ENCODE results near the gene ITPK1. TPM values are rescaled to one million over a fixed set of nuclear protein-coding genes. Genes with fewer than 3 reads are reported as not detected.

ITPK1 gene
- total RNA-seq, 1 donor: 35.9 TPM

DNA sequence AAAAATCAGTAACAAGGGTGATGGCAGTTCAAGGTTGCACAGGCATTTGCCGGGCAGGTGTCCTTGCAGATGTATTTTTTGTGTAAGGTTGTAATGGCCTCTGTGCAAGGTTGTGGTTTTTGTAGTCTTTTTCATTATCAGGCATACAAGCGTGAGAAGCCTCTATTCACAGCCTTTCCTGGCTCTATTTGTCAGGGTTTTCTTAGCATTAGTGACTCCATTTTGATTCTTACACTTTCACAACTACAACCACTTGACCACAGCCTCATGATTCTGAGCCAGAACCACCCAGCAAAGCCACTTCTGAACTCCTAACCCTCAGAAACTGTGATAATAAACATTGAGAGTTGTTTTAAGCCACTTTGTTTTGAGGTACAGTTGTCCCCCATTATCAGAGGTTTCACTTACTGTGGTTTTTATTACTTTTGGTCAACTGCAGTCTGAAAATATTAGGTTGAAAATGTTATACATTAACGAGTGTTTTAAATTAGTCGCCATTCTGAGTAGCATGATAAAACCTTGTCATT lies 220.3 kb downstream of the ITPK1 start:
- no peak overlapping the region for H3K4me3 ChIP-seq (ENCODE audit: low read length)
- peaks cover 8% of the 10 kb centered on the region for H3K9me3 ChIP-seq (ENCODE audit: low read depth, low read length)

DNA sequence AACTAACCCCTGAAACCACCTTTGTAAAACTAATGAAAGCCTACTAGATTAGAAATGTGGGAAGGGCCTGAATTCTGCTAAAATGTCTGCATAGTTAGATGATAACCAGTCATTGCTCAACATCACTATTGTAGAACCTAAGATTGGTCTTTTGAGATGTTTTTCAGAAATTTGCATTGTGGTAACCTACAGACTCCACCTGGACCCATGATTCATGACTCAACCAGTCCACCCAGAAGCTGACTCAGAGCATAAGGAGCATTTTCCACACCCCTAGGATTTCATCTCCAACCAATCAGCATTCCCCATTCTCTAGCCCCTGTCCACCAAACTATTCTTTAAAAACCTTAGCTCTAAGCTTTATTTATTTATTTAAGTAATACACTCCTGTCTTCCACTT lies 223.1 kb downstream of the ITPK1 start:
- Histone ChIP-seq H3K4me1 (ENCODE audit: insufficient read depth, low read length) (no peaks in the 10 kb centered on the region), H3K27me3 (ENCODE audit: insufficient read depth, low read length) (no peaks in the 10 kb centered on the region), H3K4me3 (ENCODE audit: low read length) (no peak overlapping the region), H3K9me3 (ENCODE audit: low read depth, low read length) (peaks cover 8% of the 10 kb centered on the region)

More for the DNA sequence above, 220.3 kb downstream of the ITPK1 start:
- no peaks in the 10 kb centered on the region for H3K27me3 ChIP-seq (ENCODE audit: insufficient read depth, low read length)
- H3K4me1 ChIP-seq (ENCODE audit: insufficient read depth, low read length): no peaks in the 10 kb centered on the region

DNA sequence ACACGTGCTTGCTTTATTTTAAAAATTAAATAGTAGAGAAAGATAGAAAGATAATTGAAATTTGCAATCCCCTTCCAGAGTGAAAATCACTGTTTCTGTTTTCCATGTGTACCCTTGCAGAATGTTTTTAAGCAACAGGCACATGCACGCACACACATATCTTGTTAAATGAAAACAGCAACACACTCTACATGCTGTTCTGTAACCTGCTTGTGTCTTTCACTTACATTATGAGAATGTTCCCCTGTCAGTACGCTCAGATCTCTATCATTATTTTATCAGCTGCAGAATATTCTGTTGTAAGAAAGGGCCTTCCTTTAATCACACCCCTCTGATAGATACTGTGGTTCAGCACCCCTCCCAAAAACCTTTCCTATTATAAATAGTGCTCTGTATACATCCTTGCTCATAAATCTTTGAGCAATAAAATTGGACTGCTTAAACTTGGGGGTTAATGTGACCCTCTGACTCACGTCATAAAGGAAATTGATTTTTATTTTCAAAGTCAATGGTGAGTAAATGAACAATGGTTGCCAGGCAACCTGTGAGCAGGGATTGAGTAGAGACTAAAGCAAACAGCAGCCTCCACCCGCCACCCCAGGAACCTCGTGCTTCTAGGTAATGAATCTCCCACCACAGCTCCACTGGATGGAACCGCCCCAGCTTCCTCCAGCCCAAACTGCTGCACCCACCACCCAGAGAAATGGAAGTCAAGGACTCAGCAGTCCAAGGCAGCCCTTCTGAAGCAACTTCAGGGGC lies 224.7 kb downstream of the ITPK1 start:
- Histone ChIP-seq H3K4me1 (ENCODE audit: insufficient read depth, low read length) (no peaks in the 10 kb centered on the region), H3K9me3 (ENCODE audit: low read depth, low read length) (peaks cover 8% of the 10 kb centered on the region), H3K27me3 (ENCODE audit: insufficient read depth, low read length) (no peaks in the 10 kb centered on the region), H3K4me3 (ENCODE audit: low read length) (no peak overlapping the region)

DNA sequence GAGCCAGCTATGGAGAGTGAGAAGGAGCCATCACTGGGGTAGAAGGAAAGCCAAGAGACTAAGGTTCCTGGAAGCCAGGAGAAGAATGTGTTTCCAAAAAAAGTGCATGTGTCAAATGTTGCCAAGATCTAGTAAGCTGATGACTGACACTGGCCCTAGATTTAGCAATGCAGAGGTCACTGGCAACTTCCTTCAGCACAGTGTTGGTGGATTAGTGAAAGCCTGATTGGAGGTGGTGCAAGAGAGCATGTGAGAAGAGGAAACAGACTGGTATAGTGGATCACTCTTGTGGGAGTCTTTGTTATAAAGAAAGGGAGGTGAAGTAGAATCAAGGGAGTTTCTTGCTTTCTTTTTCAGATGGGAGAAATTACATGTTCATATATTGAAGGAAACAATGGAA lies 226.8 kb downstream of the ITPK1 start:
- Histone ChIP-seq H3K9me3 (ENCODE audit: low read depth, low read length) (peaks cover 8% of the 10 kb centered on the region), H3K4me3 (ENCODE audit: low read length) (no peak overlapping the region), H3K4me1 (ENCODE audit: insufficient read depth, low read length) (no peaks in the 10 kb centered on the region)

DNA sequence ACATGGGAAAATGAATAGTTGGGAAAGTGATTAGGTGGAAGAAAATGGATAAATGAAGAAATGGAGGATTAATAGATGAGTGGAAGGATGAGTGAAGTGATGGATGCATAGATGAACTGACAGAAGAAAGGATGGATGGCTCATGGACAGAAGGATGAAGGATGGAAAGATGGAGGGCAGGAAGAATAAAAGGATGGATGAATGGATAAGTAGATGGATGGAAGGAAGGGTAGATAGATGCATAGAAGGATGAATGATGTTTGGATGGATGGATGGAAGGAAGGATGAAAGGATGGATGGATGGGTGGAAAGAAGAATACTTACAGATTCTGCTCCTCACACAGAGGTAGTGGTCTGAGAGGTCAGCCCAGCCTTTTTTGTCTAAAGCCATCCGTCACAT lies 228.6 kb downstream of the ITPK1 start:
- H3K9me3 ChIP-seq (ENCODE audit: low read depth, low read length): no peaks in the 10 kb centered on the region
- no peaks in the 10 kb centered on the region for H3K27me3 ChIP-seq (ENCODE audit: insufficient read depth, low read length)
- H3K4me3 ChIP-seq (ENCODE audit: low read length): no peak overlapping the region
- no peaks in the 10 kb centered on the region for H3K4me1 ChIP-seq (ENCODE audit: insufficient read depth, low read length)

More for the DNA sequence above, 226.8 kb downstream of the ITPK1 start:
- H3K27me3 ChIP-seq (ENCODE audit: insufficient read depth, low read length): no peaks in the 10 kb centered on the region

Other genes with a start within 250 kb of the ITPK1 start
- not detected for gene CHGA, start 192.8 kb downstream of the ITPK1 start, total RNA-seq
- gene MOAP1, start 69.0 kb upstream of the ITPK1 start, total RNA-seq: 109 TPM
- 13.6 TPM for gene LYSET, start 69.4 kb upstream of the ITPK1 start, total RNA-seq
- gene GON7, start 91.1 kb upstream of the ITPK1 start, total RNA-seq: 4.6 TPM
- 12.0 TPM for gene UBR7, start 91.3 kb upstream of the ITPK1 start, total RNA-seq
- 10.4 TPM for gene BTBD7, start 217.1 kb upstream of the ITPK1 start, total RNA-seq
- gene COX8C, start 231.3 kb upstream of the ITPK1 start, total RNA-seq: not detected

Data from mononuclear cell (primary cell).